Hindlimb muscle (tissue), 1 donor: ENCODE results near the gene LIPC. TPM values are rescaled to one million over a fixed set of nuclear protein-coding genes. Genes with fewer than 3 reads are reported as not detected.

Source experiments
- DNase-seq: peaks from one replicate; pipeline ENCODE4 v3.0.0-alpha.2; 2013
- polyA plus RNA-seq: library from polyadenylated mRNA; unstranded; fragments of 120-200 nt; gene quantifications from one replicate; pipeline ENCODE4 v1.2.1, GENCODE V29; 2013; ENCODE audit not compliant: insufficient read length

LIPC gene
- polyA plus RNA-seq, 1 donor = 1.0 TPM

DNA sequence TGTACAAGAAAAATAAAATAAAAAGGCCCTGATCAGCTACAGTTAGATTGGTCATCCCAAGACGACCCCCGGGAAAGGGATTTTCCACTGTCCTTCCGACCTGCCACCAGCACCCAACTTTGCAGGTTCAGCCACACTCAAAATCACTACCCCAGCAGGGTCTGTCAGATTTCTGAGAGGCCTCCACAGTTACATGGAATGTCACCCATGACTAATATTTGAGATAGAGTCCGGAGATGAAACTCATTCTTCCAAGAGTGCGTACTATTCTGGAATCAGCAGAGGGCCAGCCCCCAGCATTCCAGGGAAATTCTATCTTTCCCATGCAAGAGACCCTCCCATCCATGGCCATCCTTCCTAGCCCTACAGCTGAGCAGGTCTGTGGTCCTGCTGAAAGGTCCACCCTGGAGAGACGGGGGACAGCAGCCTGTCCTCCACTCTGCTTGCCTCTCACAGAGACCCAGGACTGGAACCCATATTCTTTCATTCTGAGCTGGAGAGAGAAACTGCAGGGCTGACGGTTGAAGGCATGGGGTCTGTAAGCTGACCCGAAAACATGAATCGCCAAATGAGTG, 5.8 kb downstream of the LIPC start:
- no peak for DNase-seq

DNA sequence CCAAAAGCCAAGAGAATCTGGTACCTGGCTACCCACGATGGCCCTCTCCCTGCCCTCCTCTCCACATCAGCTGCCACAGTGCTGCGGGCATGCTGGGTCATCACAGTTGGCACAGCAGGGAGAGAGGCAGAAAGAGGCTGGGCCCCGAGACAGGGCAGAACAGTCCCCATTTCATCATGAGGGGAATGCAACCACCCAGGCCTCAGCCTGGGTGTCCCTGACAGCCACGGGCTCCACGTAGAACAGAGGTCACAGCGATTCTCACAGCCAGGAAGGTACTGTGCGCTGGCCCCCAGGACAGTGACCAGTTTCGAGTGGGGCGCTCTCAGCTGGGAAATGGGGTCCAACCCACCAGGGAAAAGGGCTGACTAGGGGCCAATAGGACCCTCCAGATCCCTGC, 6.3 kb downstream of the LIPC start:
- DNase-seq = no peak

DNA sequence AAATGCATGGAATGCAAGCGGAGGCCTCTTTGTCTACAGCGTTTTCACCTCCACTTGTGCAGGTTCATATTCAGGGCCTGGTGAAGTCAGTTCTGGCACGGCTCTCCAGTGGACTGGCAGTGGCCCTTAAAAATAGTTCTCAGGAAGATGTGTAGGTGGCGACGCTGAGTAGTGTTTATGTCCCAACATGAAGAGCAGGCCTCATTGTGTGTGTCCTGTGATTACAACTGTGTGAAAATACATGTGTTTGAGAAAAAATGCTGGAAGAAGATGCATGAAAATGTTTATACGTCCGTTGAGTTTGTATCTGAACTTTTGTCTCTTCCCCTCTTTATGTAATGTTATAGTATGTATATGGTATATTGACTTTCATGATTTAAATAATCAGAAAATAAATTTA, 7.2 kb downstream of the LIPC start:
- DNase-seq = no peak

DNA sequence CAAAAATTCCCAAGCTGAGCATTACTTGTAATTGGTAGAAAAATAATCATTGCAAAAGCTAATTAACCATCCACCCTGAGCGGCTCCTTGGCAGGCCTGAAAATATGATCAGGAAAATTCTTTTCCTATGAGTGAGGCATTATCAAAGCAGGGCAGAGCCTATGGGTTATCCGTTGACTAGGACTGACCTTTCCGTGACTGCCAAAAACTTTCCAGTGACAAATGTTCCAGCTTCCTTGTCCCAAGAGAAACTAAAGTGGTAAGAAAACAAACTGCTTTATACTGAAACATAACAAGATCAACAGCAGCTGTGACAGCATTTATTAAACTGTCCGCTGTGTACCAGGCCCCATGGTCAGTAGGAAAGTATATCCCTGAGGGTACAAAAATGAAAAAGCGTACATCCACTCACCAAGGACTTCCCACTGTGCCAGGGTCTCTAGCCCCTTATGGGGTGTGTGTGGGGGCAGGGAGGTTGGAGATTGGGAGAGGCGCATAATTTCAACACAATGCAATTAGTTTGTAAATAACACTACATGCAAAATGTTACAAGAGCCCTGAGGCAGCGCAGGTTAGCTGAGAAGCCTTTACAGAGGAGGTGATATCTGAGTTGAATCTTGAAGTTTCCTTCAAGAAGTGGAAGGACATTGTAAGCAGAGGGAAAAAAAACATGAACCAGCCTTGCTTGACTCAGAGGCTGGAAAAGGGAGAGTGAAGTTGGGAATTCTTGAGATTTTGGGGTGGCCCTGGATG, 8.5 kb downstream of the LIPC start:
- DNase-seq = no peak

DNA sequence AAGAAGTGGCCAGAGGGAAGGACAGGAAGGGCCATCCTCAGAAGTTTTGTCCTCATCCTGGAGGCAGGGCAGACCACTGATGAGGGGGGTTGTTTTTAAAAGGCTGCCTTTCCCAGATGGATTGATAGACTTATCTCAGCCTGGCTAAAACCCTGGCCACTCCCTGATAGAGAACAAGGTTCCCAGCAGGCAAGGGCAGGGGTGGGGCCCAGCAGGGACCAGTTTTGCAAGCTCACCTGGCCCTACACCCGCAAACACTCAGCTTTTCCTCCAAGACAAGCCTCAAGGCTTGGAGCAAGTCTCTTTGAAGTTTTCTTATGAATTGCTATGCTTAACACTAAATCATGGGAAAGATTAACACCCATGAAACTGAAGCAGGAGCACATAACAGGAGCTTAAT, 9.1 kb downstream of the LIPC start:
- DNase-seq = no peak

- no peak for DNase-seq
These were observed 9.7 kb downstream of the LIPC start for GRCh38 chr15:58441376-58442070.

GRCh38 chr15:58442122-58442521, 10.3 kb downstream of the LIPC start:
- no peak for DNase-seq

DNA sequence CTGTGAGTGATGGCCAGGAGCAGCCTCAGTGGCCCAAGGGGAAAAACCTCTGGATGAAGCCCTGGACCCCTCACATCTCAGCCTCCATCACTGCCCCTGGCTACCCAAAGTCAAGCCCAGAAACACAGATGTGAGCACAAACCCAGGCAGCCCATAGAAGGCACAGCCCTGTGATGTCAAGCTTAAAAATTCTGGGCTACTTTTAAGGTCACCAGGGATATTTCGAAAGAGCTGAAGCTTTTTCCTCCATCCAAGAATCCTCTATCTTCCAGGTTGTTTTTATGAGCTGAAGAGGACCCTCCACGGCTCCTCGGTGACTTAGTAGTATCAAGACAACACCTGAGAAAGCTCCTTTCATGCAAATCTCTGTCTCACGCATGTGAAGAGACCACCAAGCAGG, 11.5 kb downstream of the LIPC start:
- DNase-seq = no peak

DNA sequence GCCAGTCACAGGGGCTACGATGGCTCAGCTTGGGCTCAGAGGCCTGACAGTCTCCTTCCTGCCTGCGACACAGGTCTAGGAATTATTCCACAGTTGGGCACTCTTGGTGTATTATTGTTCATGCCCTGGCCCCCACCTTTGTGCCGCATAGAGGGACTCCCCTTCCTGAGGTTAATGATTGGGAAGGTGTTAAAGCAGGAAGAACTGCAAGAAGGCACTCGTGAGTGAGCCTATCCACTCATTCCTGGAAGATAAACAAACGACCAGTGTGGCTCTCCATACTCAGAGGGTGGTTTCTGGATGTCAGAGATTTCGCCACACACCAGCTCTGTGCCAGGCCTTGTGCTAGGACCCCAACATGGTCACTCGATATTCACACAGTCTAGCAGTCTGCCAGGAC, 12.3 kb downstream of the LIPC start:
- DNase-seq = no peak

DNA sequence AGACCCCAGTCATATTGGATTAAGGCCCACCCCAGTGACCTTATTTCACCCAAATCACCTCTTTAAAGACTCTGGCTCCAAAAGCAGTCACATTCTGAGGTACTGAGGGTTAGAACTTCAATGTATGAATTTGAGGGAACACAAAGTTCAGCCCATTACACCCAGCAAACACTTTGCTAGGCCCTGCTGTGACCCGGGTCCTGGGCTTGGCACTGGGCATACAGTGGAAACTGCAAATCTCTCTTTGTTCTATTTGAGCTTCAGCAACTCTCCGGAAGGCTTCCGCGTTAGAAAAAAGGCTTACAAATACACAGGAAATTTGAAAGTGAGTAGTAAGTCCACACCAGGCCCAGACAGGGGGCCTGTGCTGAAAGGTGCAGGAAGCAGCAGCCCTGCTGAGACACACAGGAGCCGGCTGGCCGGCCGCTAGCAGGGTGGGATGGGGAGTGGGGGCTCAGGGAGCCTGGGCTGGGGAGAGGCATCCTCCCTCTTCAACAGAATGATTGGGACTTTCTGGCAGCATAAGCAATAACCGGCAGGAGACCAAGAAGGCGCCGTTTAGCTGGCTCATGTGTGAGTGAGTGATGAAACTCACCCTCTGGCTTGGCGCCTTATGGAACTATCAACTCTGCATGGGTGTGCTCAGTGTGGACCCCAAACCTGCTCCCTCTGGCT, 13.0 kb downstream of the LIPC start:
- DNase-seq = no peak

DNA sequence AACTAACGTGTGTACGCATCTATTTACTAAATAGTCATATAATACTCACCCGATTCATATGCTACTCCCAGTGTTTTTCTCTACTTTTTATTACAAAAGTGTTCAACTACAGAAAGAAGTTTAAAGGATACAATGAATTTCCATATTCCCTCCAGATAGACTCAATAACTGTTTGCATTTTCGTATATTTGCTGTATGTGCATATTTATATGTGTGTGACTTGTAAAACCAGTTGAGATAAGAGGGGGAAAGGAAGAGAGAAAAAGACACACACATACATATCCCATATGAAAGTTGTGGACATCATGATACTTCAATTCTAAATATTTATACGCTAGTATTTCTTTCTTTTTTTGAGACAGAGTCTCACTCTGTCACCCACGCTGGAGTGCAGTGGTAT, 14.1 kb downstream of the LIPC start:
- no peak for DNase-seq

GRCh38 chr15:58446521-58446920, 14.7 kb downstream of the LIPC start:
- DNase-seq = no peak

DNA sequence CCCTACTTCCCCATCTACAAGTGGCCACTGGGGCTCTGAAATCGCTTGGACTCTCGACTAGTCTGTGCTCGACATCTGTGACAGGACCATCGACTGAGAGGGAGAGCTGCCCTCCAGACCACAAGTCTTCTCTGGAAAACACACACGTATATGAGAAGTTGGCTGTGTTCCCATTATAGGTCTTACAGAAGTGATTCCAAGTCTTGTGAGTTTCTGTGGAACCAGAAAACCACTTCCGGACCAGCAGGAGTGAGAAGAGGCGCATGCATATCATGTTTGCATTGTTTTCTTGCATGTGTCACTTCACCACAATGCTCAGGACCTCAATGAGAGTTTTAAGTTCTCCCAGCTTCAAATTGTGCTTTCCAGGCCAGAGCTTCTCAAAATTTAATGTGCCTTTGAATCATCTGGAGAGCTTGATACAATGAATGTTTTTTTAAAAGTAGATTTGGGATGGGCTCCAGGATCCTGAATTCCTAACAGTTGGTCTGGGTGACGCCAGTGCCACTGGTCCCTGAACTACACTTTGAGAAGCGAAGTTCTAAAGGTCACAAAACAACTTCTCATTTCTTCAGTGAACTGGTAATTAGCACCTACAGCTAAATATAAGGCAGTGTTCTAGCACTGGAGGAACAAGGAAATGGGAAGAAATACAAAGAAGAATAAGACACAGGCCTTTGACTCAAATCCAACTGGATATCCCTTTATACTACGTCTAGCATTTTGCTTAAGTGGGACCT, 15.7 kb downstream of the LIPC start:
- DNase-seq = no peak

- no peak for DNase-seq
These were observed 16.5 kb downstream of the LIPC start for GRCh38 chr15:58448331-58448730.

- DNase-seq = no peak
These were observed 17.1 kb downstream of the LIPC start for GRCh38 chr15:58448906-58449305.

DNA sequence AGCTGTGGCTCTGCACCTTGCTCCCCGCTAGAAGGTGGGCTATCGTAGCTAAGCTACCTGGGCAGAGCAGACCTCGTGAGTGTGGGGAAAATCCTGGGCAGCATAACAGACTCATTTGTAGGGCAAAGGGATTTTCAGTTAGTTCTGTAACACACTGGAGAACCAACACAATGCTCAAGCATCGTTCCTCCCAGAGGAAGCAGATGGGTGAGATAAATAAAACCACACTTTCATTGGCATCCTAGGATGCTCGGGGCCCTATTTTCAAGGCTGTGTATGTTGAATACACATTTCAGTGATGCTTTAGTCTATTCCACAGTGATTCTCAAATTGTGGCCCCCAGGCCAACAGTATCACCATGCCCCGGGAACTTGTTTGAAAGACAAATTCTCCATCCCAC, 20.0 kb downstream of the LIPC start:
- no peak for DNase-seq

- no peak for DNase-seq
These were observed 21.0 kb downstream of the LIPC start for GRCh38 chr15:58452775-58453174.

GRCh38 chr15:58453931-58454793, 22.4 kb downstream of the LIPC start:
- no peak for DNase-seq

DNA sequence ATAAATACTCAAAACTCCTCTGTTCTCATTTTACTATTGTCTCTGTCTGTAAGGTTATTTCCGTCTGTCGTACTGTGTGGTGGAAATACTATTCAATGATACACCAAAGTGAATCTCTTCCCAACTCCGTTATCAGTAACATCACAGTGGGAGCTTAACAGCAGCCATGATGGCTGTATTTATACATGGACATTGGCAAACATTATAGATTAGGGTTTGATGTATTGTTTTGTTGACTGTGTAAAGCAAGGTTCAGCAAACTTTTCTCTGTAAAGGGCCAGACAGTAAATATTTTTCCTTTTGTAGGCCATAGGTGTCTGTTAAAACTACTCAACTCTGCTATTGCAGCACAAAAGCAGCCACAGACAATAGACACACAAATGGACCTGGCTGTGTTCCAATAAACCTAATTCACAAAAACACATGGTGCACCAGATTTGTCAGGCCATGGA, 23.2 kb downstream of the LIPC start:
- no peak for DNase-seq

GRCh38 chr15:58457466-58457965, 25.7 kb downstream of the LIPC start:
- no peak for DNase-seq

DNA sequence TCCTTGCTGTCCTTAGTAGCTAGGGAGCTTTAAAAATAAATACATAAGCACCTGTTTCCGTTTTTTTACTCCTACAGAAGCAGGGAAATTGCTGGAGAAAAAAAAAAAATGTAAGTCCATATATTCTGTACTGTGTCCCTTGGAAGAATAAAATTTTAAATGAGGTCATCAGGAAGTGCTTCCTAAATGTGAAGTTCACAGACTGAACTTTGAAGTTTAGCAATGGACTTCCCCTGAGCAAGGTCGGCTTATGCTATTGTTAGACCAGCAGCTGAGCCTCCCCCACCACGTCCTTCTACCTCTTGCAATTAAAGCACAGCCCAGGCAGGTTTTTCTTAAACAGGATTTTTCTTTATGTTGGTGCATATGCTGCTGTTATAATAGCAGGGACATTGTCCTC, 26.3 kb downstream of the LIPC start:
- DNase-seq = no peak
